Measurements from ENCODE around the gene PDE4B.

- TF ChIP-seq CTCF (IDR thresholded peaks at IDR 0.05 in 2 of 3, conservative IDR thresholded peaks at IDR 0.05 in 1 of 3; ENCODE audit: insufficient read depth in 2 of 3, low read depth in 1 of 3, low read length in 3 of 3) (no peak), MAFF (IDR thresholded peaks at IDR 0.05; ENCODE audit: low read length) (no peak), CBX5 (IDR thresholded peaks at IDR 0.05; ENCODE audit: borderline replicate concordance, low read depth) (no peak), RAD21 (CRISPR knock-in tag; conservative IDR thresholded peaks at IDR 0.05 in 1 of 2, IDR thresholded peaks at IDR 0.05 in 1 of 2) (no peak), EP300 (IDR thresholded peaks at IDR 0.05; ENCODE audit: low read length) (no peak), ZNF133 (CRISPR knock-in tag; IDR thresholded peaks at IDR 0.05) (no peak), ZNF445 (CRISPR knock-in tag; IDR thresholded peaks at IDR 0.05; ENCODE audit: low read depth) (no peak), BHLHE40 (IDR thresholded peaks at IDR 0.05; ENCODE audit: low read length) (no peak), PATZ1 (CRISPR knock-in tag; IDR thresholded peaks at IDR 0.05; ENCODE audit: borderline replicate concordance) (no peak), E4F1 (CRISPR knock-in tag; IDR thresholded peaks at IDR 0.05; ENCODE audit: borderline replicate concordance) (no peak), TCF15 (CRISPR knock-in tag; IDR thresholded peaks at IDR 0.05) (no peak), POLR2A (conservative IDR thresholded peaks at IDR 0.05) (no peak)
Observed at GRCh38 chr1:66147226-66147835, 354.6 kb downstream of the PDE4B start.
